Hematopoietic multipotent progenitor cell treated with erythropoietin and hydrocortisone succinate and interleukin-3 and kit ligand, for 17 days (in vitro differentiated cells): ENCODE results near the gene MMP26.
"Not testable (repeated sequence)": the region's sequence is repeated elsewhere in the genome, so short reads cannot be mapped to it uniquely, and the experiment has no call there.

Experiments
- DNase-seq: peaks from one replicate; pipeline ENCODE4 v3.0.0-alpha.2; 2015; ENCODE audit warnings: low spot score

MMP26 gene

DNA sequence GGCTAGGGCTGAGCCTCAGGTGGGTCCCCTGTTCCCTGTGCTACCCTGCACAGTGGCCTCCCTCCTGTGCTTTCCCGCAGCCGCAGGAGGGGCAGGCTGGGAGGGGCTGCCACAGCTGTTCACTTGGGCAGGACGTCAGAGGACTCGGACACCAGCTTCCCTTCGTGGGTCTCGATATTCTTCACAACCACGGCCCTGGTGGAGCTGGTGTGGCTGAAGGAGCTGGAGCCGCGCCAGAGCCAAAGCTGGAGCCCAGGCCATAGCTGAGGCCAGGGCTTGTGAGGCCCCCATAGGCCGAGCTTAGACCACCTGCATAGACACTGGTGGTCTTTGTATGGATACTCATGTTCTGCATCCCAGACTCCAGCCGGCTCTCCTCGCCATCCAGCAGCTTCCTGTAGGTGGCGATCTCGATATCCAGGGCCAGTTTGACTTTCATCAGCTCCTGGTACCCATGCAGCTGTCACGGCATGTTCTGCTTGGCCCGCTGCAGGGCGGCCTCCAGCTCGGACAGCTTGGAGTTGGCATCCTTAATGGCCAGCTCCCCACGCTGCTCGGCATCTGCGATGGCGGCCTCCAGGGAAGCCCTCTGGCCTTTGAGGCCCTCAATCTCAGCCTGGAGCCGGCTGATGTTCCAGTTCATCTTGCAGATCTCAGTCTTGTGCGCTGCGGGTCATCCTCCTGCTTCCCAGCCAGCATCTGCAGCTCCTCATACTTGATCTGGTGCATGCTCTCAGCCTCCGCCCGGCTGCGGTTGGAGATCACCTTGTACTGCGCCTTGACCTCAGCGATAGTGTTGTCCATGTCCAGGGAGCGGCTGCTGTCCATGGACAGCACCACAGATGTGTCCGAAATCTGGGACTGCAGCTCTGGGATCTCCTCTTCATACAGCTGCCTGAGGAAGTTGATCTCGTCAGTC, 18.3 kb downstream of the MMP26 start:
- not testable (repeated sequence) for DNase-seq

DNA sequence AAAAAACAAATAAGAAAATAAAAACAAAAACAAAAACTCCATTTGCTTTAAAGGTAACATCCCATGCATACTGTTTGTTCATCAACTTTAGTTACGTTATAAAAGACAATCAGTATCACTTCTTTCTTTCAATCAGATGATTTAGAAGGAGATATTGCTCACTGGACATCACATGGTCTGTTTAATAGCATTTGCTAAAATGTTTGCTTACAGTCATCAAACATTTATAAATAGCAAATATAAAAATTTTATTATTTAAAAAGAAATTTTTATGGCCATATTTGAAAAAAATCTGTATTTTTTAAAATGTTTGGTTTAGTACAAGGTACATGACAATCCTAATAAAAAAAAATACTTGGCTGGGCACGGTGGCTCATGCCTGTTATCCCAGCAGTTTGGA, 22.6 kb downstream of the MMP26 start:
- DNase-seq: no peak

DNA sequence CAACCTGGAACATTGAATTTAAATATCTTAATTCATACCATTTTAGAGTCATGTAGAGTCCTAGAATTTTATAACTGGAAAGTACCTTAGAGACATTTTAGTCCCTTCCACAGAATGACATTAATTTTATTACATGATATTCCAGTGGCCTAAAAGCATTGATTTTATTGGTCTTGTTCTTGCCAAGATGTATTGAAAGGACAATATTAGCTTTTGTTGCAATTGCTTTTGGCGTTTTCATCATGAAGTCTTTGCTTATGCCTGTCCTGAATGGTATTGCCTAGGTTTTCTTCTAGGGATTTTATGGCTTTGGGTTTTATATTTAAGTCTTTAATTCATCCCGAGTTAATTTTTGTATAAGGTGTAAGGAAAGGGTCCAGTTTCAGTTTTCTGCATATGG, 36.2 kb downstream of the MMP26 start:
- no peak for DNase-seq

DNA sequence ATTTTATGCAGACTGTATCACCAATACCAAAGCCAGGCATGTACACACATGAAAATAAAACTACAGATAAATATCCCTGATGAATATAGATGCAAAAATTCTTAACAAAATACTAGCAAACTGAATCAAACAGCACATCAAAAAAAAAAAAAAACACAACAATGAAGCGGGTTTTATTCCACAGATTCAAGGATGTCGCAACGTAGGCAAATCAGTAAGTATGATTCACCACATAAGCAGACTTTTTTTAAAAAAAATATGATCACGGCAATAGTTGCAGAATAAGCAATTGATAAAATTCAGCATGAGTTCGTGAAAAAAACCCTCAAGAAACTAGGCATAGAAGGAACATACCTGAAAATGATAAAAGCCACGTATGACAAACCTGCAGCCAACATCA, 43.9 kb downstream of the MMP26 start:
- DNase-seq: no peak

DNA sequence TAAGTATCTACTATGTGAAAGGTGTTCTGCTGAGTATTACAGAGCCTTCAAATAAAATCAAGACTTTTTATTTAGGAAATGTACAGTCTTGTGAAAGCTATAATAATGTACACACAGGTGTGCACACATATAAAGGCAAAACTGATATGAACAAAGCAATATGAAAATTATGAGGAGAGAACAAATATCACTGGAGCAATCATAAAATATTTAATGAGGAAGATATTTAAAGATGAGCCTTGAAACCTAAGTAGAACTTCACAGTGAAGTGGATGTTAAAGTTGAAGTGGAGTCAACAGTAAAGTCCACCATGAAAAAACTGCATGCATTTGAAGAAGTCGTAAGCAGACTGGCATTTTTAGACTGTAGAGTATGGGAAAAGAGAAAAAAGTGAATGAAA, 46.6 kb downstream of the MMP26 start:
- no peak for DNase-seq
